Heart left ventricle (tissue), 13 donors: Measurements from ENCODE around the gene FHL2.

Experiments
- CTCF ChIP-seq, 12 donors: fragments of 200-600 bp; sonication (generic) in 4 of 12; IDR thresholded peaks; one replicate each; pipeline versions ENCODE4 v1.5.0 to v1.8.0; 2018 to 2022; ENCODE audit warnings: antibody characterized with exemption in 12 of 12, mild to moderate bottlenecking in 5 of 12
- POLR2A ChIP-seq, 2 donors: fragments of 450-650 bp; IDR thresholded peaks; one replicate each; pipeline ENCODE4 v1.6.1; 2017; ENCODE audit warnings: antibody characterized with exemption in 2 of 2, mild to moderate bottlenecking in 2 of 2, moderate library complexity in 2 of 2
- donor health status: ischemic (EF 13 %, LVEDD 7.1; RV severe dilation, severe dysfunction).
- donor health status: DM: no; HTN: yes; CAD: no.
- donor health status: DM: no; HTN: no; CAD: no.
- donor health status: ischemic (EF 25% LVEDD 6.9; RV normal size, moderate dysfunction).
- donor health status: ischemic (EF 25% LVEDD 5.7; RV mildly dilated, moderate dysfunction).
- donor health status: ischemic (EF 35%, LVEDD 5.7; RV mildly dilated, moderate dysfunction).
- donor health status: nonischemic (EF 11% LVEDD 7.7; RV severe dilation, severe dysfunction).
- donor health status: DM: yes; HTN: yes; CAD: no.
- donor health status: PGD.
- donor health status: ischemic (EF 29% LVEDD 5.4; RV normal size, mild dysfunction).
- donor health status: nonischemic (EF 23%, LVEDD 6.1; RV moderate dilation, normal function).

DNA sequence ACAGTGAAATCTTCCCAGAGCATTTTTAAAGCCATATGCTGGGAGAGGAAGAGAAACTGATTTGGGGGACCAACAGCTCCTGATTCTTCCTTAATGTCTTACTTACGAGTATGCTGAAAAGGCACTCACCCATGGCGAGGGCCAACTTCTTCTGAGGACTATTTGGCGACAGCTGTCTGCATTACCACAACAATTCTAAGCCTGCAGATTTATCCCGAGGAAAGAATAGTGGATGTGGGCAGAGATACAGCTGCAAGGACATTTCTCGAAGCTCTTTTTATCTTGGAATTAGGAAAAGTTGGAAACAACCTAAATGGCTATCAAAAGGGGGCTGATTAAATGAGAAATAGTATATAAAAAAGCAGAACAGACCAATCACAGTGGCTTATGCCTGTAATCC is 40.3 kb upstream of the FHL2 start:
- TF ChIP-seq POLR2A (IDR thresholded peaks at IDR 0.05) = no peak
- TF ChIP-seq CTCF (IDR thresholded peaks at IDR 0.05) = no peak
